HG03095 (cell line): ENCODE results near the gene HAPSTR1.

Source experiments
- ATAC-seq: cut with Tn5 transposase; IDR thresholded peaks from one replicate; pipeline ENCODE4 v1.9.1; 2021; ENCODE audit warnings: moderate library complexity; ENCODE audit not compliant: unreplicated experiment

HAPSTR1 gene

DNA sequence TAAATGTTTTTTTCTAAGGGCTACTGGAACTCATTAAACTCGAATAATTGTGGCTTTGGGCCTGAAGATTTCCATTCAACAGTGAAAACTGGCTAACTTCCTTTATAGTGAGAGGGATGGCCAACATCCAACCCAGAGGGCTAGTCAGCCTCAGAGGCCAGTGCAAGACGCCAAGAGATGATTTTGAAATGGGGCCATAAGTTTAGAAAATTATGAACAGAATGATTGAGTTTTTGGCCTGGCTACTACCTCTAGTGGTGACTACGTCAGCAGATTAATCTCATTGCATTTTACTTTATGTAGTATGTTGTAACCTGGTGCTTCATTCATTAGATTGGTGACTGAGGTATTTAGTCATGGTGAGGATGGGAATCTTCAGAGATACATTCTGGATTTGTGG lies 28.4 kb downstream of the HAPSTR1 start:
- ATAC-seq = no peak

DNA sequence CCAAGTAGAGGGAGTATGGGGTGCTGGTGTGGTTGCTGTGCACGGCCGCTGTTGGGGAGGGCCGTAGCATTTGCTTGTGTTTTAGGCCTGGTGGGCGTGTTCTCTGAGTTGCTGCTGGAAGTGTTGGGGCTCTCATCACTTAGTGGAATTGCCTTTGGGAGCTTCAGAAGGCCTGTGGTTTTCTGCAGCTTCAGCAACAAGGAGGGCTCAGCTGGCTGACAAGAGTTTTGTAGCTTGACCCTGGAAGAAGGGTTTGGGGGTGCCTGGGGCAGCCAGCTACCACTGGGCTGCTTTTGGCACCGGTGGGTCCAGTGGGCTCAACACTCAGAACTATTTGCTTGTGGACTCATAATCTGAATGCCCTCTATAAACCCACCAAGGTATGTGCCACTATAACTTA lies 30.9 kb downstream of the HAPSTR1 start:
- no peak for ATAC-seq

DNA sequence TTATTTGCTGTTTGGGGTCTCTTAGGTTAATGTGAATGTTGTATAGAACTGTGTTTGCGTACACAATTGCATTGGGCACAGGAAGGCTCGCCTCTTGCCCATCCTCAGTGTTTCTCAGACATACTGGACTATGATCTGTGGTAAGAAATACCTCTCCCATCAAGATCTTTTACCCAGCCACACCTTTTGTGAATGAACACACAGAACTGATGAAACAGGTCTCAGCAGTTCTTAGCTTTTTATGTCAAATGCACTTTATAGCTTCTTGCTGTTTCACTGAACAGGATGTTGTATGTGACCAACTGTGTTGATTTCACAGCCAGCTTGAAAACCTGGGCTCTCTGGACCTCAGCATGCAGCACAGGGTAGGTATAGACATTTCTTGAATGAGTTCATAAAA lies 31.5 kb downstream of the HAPSTR1 start:
- ATAC-seq = no peak

DNA sequence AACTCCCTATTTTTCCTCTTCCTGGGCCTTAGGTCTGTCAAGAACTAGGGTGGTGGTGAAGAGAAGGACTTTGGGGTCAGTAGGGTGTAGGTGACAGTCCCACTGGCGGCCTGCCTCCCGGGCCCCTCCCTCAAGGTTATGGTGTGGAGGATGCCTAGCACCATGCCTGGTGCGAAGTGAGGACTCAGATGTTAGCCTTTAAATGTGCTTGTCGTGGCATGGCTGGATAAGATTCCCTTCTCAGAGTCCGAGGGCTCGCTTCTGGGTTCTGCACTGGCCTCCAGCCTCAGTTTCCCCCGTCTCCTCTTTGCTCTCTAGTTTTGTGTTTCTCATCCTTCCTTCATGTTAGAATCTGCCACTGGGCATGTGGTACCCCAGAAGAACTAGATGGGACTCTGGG lies 32.0 kb downstream of the HAPSTR1 start:
- no peak for ATAC-seq

DNA sequence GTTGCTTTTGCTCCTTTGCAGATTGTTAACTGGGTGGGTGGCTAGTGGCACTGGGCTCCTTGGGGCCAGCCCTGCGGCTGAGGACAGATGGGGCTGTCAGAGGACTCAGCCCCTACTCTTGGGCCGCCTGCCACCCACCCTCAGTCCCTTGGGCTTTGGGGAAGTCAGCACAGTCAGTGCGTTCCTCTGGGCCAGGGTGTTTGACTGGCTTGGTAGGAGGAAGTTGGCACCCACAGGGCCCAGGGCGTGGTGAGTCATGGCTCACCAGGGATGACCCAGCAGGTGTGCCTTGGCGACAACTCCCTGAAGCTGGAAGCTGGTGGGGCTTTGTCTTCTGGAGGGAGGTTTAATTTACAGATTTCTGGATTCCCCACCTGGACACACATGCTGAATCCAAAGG lies 32.4 kb downstream of the HAPSTR1 start:
- ATAC-seq = no peak

DNA sequence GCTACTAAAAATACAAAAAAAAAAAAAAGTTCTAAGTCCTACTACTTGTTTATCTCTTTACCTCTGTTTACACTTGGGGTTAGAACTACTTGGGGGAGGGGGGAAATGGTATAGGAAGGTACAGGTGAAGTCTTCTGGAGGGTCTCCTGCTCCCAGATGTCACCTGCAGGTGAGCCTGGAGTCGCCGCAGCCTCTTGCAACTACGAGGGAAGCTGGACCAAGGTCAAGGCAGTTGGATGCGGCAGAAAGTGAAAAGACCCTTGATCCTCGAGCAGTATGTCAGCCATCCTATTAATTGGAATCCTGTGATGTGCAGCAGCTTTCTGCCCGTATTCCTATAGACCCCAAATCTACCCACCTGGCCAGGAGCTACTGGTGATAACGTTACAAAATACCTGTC lies 33.0 kb downstream of the HAPSTR1 start:
- no peak for ATAC-seq

DNA sequence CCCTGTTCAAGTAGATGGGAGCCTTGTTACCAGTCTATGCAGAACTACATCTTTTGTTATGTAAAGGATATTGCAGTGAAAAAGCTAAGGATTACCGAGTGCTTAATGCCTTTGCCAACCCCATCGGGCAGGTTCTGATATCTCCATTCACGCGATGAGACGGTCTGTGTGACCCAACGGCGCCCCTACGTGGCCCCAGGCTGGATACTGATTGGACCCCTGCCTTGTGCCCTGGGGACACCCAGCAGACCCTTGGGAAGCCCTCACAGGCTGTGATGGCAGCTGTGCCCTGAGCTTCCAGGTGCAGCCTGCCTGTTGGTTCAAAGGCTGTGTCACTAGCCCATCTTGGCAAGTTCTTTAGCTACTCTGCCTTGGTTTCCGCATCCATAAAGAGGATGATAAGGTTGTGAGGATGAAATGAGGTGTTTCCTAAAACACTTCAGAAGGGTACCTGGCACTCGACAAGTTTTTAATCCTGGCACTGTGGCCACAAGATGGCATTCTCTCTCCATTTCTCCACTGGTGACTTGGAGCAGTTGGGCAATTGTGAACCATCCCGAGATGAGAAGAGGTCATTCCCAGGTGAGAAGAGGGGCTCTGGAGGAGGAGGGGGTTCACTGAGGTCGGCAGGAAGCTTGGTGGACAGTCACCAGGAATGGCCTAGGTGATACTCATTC lies 33.6 kb downstream of the HAPSTR1 start:
- ATAC-seq = no peak

DNA sequence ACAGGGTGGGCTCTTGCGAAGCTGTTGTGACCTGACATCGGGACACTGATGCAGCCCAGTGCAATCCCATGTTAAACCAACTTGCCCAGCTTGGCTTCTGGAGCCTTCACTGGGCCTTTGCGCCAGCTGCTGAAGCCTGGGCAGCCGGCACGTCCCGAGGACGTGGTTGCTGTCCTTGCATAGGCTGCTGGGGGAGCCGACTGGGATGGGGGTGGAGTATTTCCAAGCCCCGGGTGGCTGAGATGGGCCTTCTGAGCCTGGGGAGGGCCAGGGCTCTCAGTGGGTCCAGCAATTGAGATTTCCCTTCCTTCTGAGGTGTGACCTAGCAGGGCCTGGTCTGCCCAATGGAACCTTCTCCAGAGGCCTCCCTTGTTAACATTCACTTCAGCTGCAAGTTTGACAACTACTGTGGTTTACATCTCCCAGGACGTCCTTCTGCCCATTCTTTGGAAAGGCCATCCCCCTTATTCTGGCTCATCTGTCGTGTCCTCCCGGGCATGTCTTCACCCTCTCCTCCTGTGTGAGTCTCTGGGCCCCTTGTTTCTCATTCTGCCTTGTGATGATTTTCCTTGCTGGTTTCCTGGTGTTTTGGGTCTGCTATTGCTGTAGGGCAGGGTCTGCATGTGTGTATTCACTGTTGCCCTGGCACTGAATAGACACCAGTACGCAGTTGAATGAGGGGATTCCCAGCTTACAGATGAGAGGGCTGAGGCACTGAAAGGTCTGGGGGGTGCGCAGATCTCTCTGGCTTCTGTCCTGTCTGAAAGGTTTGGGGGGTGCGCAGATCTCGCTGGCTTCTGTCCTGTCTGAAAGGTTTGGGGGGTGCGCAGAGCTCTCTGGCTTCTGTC lies 34.4 kb downstream of the HAPSTR1 start:
- no peak for ATAC-seq

DNA sequence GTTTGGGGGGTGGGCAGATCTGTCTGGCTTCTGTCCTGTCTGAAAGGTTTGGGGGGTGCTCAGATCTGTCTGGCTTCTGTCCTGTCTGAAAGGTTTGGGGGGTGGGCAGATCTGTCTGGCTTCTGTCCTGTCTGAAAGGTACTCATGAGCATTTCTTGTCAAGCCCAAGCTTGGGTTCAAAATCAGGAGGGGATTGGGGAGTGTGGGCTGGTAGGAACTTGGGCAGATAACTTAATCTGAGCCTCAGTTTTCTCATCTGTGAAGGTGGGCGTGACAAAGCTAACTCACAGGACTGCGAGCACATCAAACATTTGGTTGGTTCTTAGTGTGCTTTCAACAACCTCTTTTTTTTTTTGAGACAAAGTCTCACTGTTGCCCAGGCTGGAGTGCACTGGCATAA lies 35.2 kb downstream of the HAPSTR1 start:
- ATAC-seq = no peak

DNA sequence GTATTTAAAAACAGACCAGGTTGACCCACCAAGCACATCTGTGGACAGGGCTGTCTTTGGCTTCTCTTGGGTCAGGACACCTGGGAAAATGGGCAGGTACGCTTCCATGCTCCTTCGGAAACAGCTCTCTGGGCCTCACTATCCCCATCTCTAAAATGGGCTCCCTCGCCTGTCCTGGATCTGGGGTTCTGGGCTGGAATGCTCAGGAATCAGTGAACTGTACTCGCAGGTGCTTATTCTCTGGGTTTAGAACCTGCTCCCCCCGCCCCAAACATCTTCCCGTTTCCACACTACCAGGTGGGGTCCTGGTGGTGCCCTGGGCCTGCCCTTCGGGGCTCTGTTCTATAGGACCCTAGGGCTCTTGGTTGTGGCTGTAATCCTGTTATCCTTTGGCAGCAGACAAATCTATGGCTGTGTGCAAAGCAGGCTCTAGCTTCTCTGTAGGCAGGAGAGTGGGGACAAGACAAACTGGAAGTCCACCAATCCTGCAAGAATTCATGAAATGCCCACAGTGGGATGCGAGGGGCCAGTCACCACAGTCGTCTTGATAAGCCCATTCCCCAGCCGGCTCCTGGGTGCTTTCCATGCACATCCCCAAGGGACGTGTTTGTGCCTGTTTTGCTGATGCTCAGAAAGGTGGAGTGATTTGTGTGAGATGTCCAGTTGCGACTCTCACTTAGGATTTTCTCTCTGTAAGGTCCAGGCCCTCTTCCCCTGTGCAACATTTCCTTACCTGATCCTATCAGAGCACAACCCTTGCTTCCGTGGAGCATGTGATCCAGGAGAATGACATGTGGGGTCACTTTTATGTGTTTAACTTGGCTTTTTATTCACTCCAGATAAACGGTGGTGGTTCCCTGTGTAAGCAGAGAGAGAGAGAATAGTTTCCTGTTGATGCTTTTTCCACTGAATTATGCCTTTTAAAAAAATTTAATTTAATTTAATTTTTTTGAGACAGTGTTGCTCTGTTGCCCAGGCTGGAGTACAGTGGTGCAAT lies 37.2 kb downstream of the HAPSTR1 start:
- ATAC-seq = no peak

DNA sequence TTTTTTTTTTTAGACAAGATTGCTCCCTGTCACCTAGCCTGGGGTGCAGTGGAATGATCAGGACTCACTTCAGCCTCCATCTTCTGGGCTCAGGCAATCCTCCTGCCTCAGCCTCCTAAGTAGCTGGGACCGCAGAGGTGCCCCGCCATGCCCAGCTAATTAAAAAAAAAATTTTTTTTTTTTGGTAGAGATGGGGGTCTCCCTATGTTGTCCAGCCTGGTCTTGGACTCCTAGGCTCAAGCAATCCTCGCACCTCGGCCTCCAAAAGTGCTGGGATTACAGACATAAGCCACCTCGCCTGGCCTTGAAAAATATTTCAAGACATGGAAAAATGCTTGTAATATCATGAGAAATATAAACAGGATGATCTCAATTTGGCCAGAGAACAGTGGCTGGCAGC lies 42.9 kb downstream of the HAPSTR1 start:
- ATAC-seq = no peak

DNA sequence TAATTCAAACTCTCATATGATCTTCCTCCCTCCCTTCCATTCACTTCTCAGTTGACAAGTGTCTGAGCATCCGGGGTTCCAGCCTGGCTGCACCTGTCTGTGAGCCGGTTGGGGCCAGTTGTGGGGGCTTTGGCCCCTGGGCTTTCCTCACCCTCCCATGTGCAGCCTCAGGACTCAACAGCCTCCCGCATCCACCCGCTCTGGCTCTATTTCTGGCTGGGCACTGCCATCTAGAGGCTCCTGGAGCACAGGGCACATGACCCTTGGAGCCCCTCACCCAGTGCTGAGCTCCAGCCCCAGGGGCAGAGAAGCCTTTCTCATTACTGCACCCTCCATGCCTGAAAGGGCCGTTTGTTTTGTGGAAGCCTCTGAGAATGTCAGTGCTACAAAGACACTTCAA lies 43.3 kb downstream of the HAPSTR1 start:
- ATAC-seq = peak; percentile 51

DNA sequence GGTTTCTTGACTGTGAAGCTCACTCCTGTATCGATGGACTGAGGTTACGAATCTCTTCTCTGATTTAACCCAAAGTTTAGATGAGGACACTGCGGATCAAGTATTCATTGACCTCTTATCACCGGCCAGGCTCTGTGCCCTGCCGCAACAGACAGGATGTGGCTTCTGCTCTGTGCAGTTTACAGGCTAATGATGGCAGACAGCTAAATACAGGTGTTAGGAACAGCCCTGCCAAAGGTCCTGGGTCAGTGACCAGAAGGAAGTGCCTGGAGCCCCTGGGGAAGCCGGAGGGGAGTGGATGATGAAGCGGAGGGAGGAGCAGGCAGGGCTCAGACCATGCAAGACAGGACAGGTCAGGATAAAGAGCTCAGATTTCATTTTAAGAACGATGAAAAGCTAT lies 44.4 kb downstream of the HAPSTR1 start:
- peak; percentile 45 for ATAC-seq

DNA sequence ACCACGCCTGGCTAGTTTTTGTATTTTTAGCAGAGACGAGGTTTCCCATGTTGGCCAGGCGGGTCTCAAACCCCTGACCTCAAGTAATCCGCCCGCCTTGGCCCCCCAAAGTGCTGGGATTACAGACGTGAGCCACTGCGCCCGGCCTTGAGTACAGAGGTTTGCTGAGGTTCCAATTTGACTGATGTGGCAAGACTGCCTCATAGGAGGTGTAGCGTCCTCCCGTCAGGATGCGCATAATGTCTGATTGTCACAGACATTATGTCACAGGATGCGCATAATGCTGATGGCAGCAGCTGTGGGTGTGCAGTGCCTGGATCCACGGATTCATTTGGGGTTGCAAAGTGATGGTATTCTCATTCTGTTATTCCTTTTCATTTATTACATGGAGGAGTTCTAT lies 45.2 kb downstream of the HAPSTR1 start:
- no peak for ATAC-seq

DNA sequence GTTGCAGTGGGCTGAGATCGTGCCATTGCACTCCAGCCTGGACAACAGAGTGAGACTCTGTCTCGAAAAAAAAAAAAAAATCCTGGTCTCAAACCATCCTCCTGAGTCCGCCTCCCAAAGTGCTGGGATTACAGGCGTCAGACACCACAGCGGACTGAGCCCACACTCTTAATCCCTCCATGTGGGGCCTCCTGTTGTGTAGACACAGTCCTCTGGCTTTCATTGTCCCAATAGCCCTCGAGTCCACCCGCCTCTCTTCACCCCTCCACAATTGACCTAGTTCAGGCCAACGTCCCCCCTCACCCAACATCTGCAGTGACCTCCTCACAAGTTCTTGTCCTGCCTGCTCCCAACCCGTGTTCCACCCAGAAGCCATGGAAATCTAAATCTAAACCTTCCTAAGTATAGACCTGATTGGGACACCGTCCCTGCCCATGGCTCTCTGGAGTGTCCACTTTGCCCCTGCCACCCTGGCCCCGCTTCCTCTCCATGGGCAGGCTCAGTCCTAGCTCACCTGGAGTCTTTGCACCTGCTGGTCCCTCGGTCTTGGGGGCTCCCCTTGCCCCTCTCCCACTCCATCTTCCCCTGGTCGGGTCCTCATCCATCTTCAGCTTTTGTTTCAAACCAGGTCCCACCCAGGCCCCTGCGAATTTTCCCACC lies 46.7 kb downstream of the HAPSTR1 start:
- ATAC-seq = no peak

DNA sequence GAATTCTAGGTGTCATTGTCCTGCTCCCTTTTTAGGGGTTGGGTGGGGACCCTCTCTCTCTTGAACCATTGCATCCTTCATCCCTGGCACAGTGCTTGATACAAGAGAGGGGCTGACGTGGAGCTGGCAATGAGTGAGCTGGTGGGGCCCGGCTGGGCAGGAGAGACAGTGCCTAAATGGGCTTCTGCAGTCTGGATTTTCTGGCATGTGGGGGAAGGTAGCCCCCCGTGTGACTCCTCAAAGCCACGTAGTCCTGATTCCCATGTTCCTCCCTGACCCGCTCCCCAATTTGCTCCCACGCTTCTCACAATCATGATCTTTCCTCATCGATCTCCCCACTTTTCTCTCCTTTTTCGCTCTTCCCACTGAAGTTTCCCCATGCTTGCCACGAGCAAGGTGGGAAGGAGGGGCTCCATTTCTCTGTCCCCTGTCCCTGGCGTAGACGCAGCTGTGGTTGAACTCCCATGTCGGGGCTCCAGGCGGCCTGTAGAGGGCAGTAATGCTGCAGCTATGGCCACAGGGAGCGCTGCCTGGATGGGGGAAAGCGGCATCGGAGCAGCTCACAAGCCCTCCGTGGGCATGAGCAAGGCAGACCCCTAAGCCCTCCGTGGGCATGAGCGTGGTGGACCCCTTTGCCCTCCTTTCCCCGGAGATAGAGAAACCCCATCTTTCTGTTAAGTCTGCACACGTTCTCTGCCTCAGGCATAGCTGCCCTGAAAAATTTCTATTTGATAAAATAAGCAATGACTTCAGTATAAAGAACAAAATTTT lies 47.5 kb downstream of the HAPSTR1 start:
- no peak for ATAC-seq

DNA sequence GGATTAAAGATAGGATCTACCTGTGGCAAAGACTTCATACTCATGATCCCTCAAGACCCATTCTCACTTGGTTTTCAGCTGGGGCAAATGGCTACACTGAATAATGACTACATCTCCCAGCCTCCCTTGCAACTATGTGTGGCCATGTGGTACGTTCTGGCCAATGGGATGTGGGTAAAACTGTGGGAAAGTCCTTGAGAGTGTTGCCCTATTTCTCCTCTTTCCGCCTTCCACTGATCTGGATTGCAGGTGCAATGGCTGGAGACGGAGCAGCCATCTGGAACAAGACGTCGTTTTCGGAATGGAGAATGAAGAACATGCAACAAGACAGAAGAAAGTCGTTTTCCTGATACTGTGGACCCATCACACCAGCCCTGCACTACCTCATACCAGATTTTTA lies 48.5 kb downstream of the HAPSTR1 start:
- ATAC-seq = peak; percentile 72
